Ishikawa (cell line): ENCODE data around the gene GRIK4.

Source experiments
- CEBPB ChIP-seq: IDR thresholded peaks from 2 replicates; pipeline ENCODE4 v1.6.1; 2012
- CREB1 ChIP-seq: IDR thresholded peaks from 2 replicates; pipeline ENCODE4 v1.6.1; 2012; ENCODE audit warnings: low read depth
- EGR1 ChIP-seq: IDR thresholded peaks from 2 replicates; pipeline ENCODE4 v1.6.1; 2012
- EP300 ChIP-seq: IDR thresholded peaks from 2 replicates; pipeline ENCODE4 v1.6.1; 2012; ENCODE audit warnings: borderline replicate concordance
- FOXM1 ChIP-seq: IDR thresholded peaks from 2 replicates; pipeline ENCODE4 v1.6.1; 2012; ENCODE audit warnings: low read depth, borderline replicate concordance
- MAX ChIP-seq: IDR thresholded peaks from 2 replicates; pipeline ENCODE4 v1.6.1; 2012
- NFIC ChIP-seq: IDR thresholded peaks from 2 replicates; pipeline ENCODE4 v1.6.1; 2012
- RAD21 ChIP-seq: IDR thresholded peaks from 2 replicates; pipeline ENCODE4 v1.6.1; 2012; ENCODE audit warnings: low read depth
- REST ChIP-seq: IDR thresholded peaks from 2 replicates; pipeline ENCODE4 v1.6.1; 2012; ENCODE audit warnings: low read depth, mild to moderate bottlenecking
- TAF1 ChIP-seq: IDR thresholded peaks from 2 replicates; pipeline ENCODE4 v1.6.1; 2012; ENCODE audit warnings: low read depth, mild to moderate bottlenecking
- TCF12 ChIP-seq: IDR thresholded peaks from 2 replicates; pipeline ENCODE4 v1.6.1; 2012; ENCODE audit warnings: low read depth
- TEAD4 ChIP-seq: IDR thresholded peaks from 2 replicates; pipeline ENCODE4 v1.6.1; 2012
- USF1 ChIP-seq: IDR thresholded peaks from 2 replicates; pipeline ENCODE4 v1.6.1; 2012
- YY1 ChIP-seq: IDR thresholded peaks from 2 replicates; pipeline ENCODE4 v1.6.1; 2012; ENCODE audit warnings: low read depth
- ZBTB7A ChIP-seq: IDR thresholded peaks from 2 replicates; pipeline ENCODE4 v1.6.1; 2012; ENCODE audit warnings: low read depth

Gene GRIK4

GRCh38 chr11:120747850-120748814, 236.6 kb downstream of the GRIK4 start:
- TF ChIP-seq FOXM1 = no peak
- TF ChIP-seq RAD21 = no peak
- no peak for TF ChIP-seq CEBPB
- no peak for TF ChIP-seq CREB1
- no peak for TF ChIP-seq ZBTB7A
- TF ChIP-seq YY1 = no peak

- TF ChIP-seq EP300 = no peak
- no peak for TF ChIP-seq CREB1
- no peak for TF ChIP-seq YY1
- no peak for TF ChIP-seq USF1
These were observed 237.8 kb downstream of the GRIK4 start for GRCh38 chr11:120749395-120749794.

- TF ChIP-seq CEBPB (no peak), REST (peak; percentile 66)
These were observed 239.3 kb downstream of the GRIK4 start for GRCh38 chr11:120750647-120751549.

- TF ChIP-seq EP300 = no peak
- no peak for TF ChIP-seq TEAD4
- TF ChIP-seq RAD21 = no peak
- TF ChIP-seq ZBTB7A = no peak
- TF ChIP-seq EGR1 = no peak
- TF ChIP-seq TCF12 = no peak
- TF ChIP-seq NFIC = no peak
- no peak for TF ChIP-seq MAX
- no peak for TF ChIP-seq FOXM1
- no peak for TF ChIP-seq REST
- TF ChIP-seq TAF1 = no peak
- TF ChIP-seq YY1 = no peak
- TF ChIP-seq USF1 = no peak
- TF ChIP-seq CEBPB = no peak
- TF ChIP-seq CREB1 = no peak
These were observed 240.0 kb downstream of the GRIK4 start for GRCh38 chr11:120751550-120751949.

- TF ChIP-seq NFIC (no peak), YY1 (no peak), EP300 (no peak), TEAD4 (no peak), REST (no peak), TCF12 (no peak), FOXM1 (no peak), CEBPB (no peak), RAD21 (no peak), ZBTB7A (no peak), USF1 (no peak), TAF1 (no peak), EGR1 (no peak), MAX (no peak), CREB1 (no peak)
These were observed 241.1 kb downstream of the GRIK4 start for GRCh38 chr11:120752668-120753067.
